Esophagus muscularis mucosa (tissue), 4 donors: ENCODE results near the gene RHBDD1. TPM values are rescaled to one million over a fixed set of nuclear protein-coding genes. Genes with fewer than 3 reads are reported as not detected.
A peak's percentile ranks its signal among the peaks of the same experiment; 100 is the strongest.

Experiments used
- DNase-seq: peaks from one replicate; pipeline ENCODE4 v3.0.0-alpha.2; 2017; ENCODE audit errors: extremely low spot score
- H3K27ac ChIP-seq, 4 donors: fragments of 200-600 bp; sonication (generic); replicated peaks in 1 of 4; 1 replicate in 3 of 4; 2 replicates in 1 of 4; pipeline ENCODE4 v1.5.1; 2016 to 2019; ENCODE audit warnings: mild to moderate bottlenecking in 1 of 4
- H3K27me3 ChIP-seq, 4 donors: fragments of 200-600 bp; sonication (generic); one replicate each; pipeline versions ENCODE4 v1.5.1 to v1.6.0; 2016 to 2019
- H3K36me3 ChIP-seq, 4 donors: fragments of 200-600 bp; sonication (generic); one replicate each; pipeline ENCODE4 v1.5.1; 2016 to 2019
- H3K4me1 ChIP-seq, 4 donors: fragments of 200-600 bp; sonication (generic); one replicate each; pipeline ENCODE4 v1.5.1; 2016 to 2019
- H3K4me3 ChIP-seq, 4 donors: fragments of 200-600 bp; sonication (generic); 1 replicate in 2 of 4; 2 replicates in 2 of 4; pipeline ENCODE4 v1.5.1; 2016 to 2019; ENCODE audit warnings: mild to moderate bottlenecking in 4 of 4, moderate library complexity in 1 of 4
- H3K9me3 ChIP-seq, 4 donors: fragments of 200-600 bp; sonication (generic); 1 replicate in 3 of 4; 2 replicates in 1 of 4; pipeline ENCODE4 v1.5.1; 2016 to 2019
- CTCF ChIP-seq, 3 experiments: fragments of 200-600 bp in 2 of 3; fragments of 450-650 bp in 1 of 3; sonication (generic) in 2 of 3; IDR thresholded peaks; one replicate each; pipeline ENCODE4 v1.5.1; 2017 to 2019; ENCODE audit warnings: antibody characterized with exemption in 3 of 3, mild to moderate bottlenecking in 2 of 3, moderate library complexity in 1 of 3
- EP300 ChIP-seq: sonication (generic); formaldehyde crosslinking; IDR thresholded peaks from one replicate; pipeline ENCODE4 v1.6.1; 2017; ENCODE audit warnings: antibody characterized with exemption
- POLR2A ChIP-seq: fragments of 450-650 bp; IDR thresholded peaks from one replicate; pipeline ENCODE4 v1.6.1; 2017; ENCODE audit warnings: antibody characterized with exemption, moderate library complexity, mild to moderate bottlenecking, low read depth
- POLR2AphosphoS5 ChIP-seq, 2 donors: sonication (generic); formaldehyde crosslinking; IDR thresholded peaks; one replicate each; pipeline ENCODE4 v1.6.1; 2017; ENCODE audit warnings: antibody characterized with exemption in 2 of 2
- WGBS: methylation state at CpG from one replicate; pipeline ENCODE4 v1.1.5; 2018; 5-methylcytosine and 5-hydroxymethylcytosine counted together
- intact Hi-C: fragments of 100-400 bp; cut with DNase I; formaldehyde crosslinking; loops from one replicate; pipeline ENCODE4 v1.15.1; 2023
- total RNA-seq, 4 donors: library from RNA; depleted of rRNA; stranded (reverse); fragments of >200 nt; gene quantifications; one replicate each; pipeline versions ENCODE4 v1.1.0 to v1.2.1, GENCODE V29; 2016

The RHBDD1 gene
- total RNA-seq, 4 donors from 2014 or later = 18.3 to 24.9 (median 22.2) TPM

- intact Hi-C loops = loop anchor here (10.0 kb wide), 1 partner anchor 149 kb away; no protein-coding TSS in a partner anchor
- peaks cover 0 to 5% (median 0%) of the 10 kb centered on the region in 4 donors for H3K36me3 ChIP-seq
- DNase-seq = no peak
- H3K27me3 ChIP-seq = no peaks in the 10 kb centered on the region
- 3% methylated on average over 18 of the region's 26 CpGs for WGBS
- H3K9me3 ChIP-seq = no peaks in the 10 kb centered on the region
- no peak for TF ChIP-seq EP300
- TF ChIP-seq POLR2AphosphoS5 (IDR thresholded peaks at IDR 0.05) = no peak
- no peak for TF ChIP-seq POLR2A
- TF ChIP-seq CTCF (IDR thresholded peaks at IDR 0.05) = no peak
- peak overlapping the region; percentile 63 to 86 (median 79) for H3K4me3 ChIP-seq
- peak overlapping the region; percentile 92 to 98 (median 96) for H3K27ac ChIP-seq
- peaks cover 14 to 41% (median 35%) of the 10 kb centered on the region in 4 donors for H3K4me1 ChIP-seq
These were observed 446 bp upstream of the RHBDD1 start for GRCh38 chr2:226835420-226835795.

GRCh38 chr2:226836548-226836885 lies 663 bp downstream of the RHBDD1 start:
- 2% methylated on average over 6 of the region's 6 CpGs for WGBS

GRCh38 chr2:226837334-226837733 lies 1.5 kb downstream of the RHBDD1 start:
- Histone ChIP-seq H3K27me3 (no peaks in the 10 kb centered on the region), H3K27ac (peak overlapping the region; percentile 92 to 98 (median 96)), H3K4me3 (no peak overlapping the region), H3K4me1 (peaks cover 14 to 41% (median 35%) of the 10 kb centered on the region in 4 donors), H3K9me3 (no peaks in the 10 kb centered on the region), H3K36me3 (peaks cover 0 to 5% (median 0%) of the 10 kb centered on the region in 4 donors)
- intact Hi-C loops = loop anchor here (10.0 kb wide), 1 partner anchor 147 kb away; no protein-coding TSS in a partner anchor
- no peak for DNase-seq
- 96% methylated on average over 7 of the region's 7 CpGs for WGBS
- TF ChIP-seq EP300 = no peak
- TF ChIP-seq CTCF (IDR thresholded peaks at IDR 0.05) = no peak
- no peak for TF ChIP-seq POLR2A
- no peak for TF ChIP-seq POLR2AphosphoS5 (IDR thresholded peaks at IDR 0.05)

More at GRCh38 chr2:226836548-226836885, 663 bp downstream of the RHBDD1 start:
- intact Hi-C loops = loop anchor here (10.0 kb wide), 1 partner anchor 148 kb away; no protein-coding TSS in a partner anchor
- peaks cover 0 to 5% (median 0%) of the 10 kb centered on the region in 4 donors for H3K36me3 ChIP-seq
- peak overlapping the region; percentile 92 to 98 (median 96) for H3K27ac ChIP-seq
- peak overlapping the region; percentile 63 to 86 (median 79) for H3K4me3 ChIP-seq
- no peaks in the 10 kb centered on the region for H3K9me3 ChIP-seq
- TF ChIP-seq EP300 (no peak), POLR2A (no peak), CTCF (IDR thresholded peaks at IDR 0.05) (no peak), POLR2AphosphoS5 (IDR thresholded peaks at IDR 0.05) (no peak)
- no peak for DNase-seq
- H3K4me1 ChIP-seq = peaks cover 14 to 41% (median 35%) of the 10 kb centered on the region in 4 donors
- no peaks in the 10 kb centered on the region for H3K27me3 ChIP-seq

GRCh38 chr2:226837787-226838603 lies 2.1 kb downstream of the RHBDD1 start:
- 85% methylated on average over 12 of the region's 12 CpGs for WGBS
- no peak for TF ChIP-seq EP300
- TF ChIP-seq POLR2AphosphoS5 (IDR thresholded peaks at IDR 0.05) = no peak
- TF ChIP-seq CTCF (IDR thresholded peaks at IDR 0.05) = no peak
- TF ChIP-seq POLR2A = no peak
- H3K27ac ChIP-seq = peak overlapping the region in 1 of 4 donors; percentile 92
- no peak for DNase-seq
- H3K4me3 ChIP-seq = no peak overlapping the region
- H3K9me3 ChIP-seq = no peaks in the 10 kb centered on the region
- H3K27me3 ChIP-seq = no peaks in the 10 kb centered on the region
- intact Hi-C loops = loop anchor here (10.0 kb wide), 1 partner anchor 147 kb away; no protein-coding TSS in a partner anchor
- H3K4me1 ChIP-seq = peaks cover 14 to 41% (median 35%) of the 10 kb centered on the region in 4 donors
- peaks cover 0 to 5% (median 0%) of the 10 kb centered on the region in 4 donors for H3K36me3 ChIP-seq
